Nephron progenitor cell (in vitro differentiated cells): ENCODE results near the gene FCRL2.

Experiments used
- DNase-seq: peaks from one replicate; pipeline ENCODE4 v3.0.0; 2021
- H3K27ac Mint-ChIP-seq: 2 replicates; pipeline ENCODE4 v1.8.0; 2021; ENCODE audit warnings: mild to moderate bottlenecking, moderate library complexity, mixed read lengths
- H3K27me3 Mint-ChIP-seq: 2 replicates; pipeline ENCODE4 v1.8.0; 2021; ENCODE audit warnings: mild to moderate bottlenecking, low read depth, mixed read lengths; ENCODE audit not compliant: poor library complexity
- H3K36me3 Mint-ChIP-seq: 2 replicates; pipeline ENCODE4 v1.8.0; 2021; ENCODE audit warnings: low read depth, mixed read lengths
- H3K4me1 Mint-ChIP-seq: 2 replicates; pipeline ENCODE4 v1.8.0; 2021; ENCODE audit warnings: mixed read lengths
- H3K4me3 Mint-ChIP-seq: 2 replicates; pipeline ENCODE4 v1.8.0; 2021; ENCODE audit warnings: mild to moderate bottlenecking, moderate library complexity, mixed read lengths
- H3K9me3 Mint-ChIP-seq: 2 replicates; pipeline ENCODE4 v1.8.0; 2021; ENCODE audit warnings: mild to moderate bottlenecking, moderate library complexity, mixed read lengths
- TF ChIP-seq, protein P1 (sequence below): fragments of 200-600 bp; sonication (generic); IDR thresholded peaks from 2 replicates; pipeline ENCODE4 v1.5.0; 2021; ENCODE audit warnings: antibody characterized with exemption

The FCRL2 gene

DNA sequence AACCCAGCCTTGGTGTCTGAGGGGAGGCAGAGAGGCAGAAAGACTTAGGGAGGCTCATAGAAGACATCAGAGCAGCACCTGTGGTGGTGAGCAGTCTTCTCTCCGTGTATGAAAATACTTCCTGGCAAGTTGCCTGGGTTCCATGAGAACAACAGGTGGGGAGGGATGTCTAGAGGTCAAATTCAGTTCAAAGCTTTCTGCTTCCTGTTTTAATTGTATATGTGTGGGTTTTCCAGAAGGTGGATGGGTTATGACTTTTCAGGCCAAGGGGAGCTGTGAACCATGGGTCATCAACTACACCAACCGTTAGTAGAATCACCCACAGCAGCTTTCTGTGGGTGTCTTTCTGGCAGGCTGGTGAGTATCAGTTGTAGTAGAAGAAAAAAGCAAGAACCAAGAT is 4.1 kb upstream of the FCRL2 start:
- DNase-seq, result no peak
- no peak overlapping the region for H3K27ac Mint-ChIP-seq
- H3K36me3 Mint-ChIP-seq, result no peaks in the 10 kb centered on the region
- H3K4me3 Mint-ChIP-seq, result no peak overlapping the region
- H3K27me3 Mint-ChIP-seq, result peaks cover 6% of the 10 kb centered on the region
- TF ChIP-seq, protein P1, sequence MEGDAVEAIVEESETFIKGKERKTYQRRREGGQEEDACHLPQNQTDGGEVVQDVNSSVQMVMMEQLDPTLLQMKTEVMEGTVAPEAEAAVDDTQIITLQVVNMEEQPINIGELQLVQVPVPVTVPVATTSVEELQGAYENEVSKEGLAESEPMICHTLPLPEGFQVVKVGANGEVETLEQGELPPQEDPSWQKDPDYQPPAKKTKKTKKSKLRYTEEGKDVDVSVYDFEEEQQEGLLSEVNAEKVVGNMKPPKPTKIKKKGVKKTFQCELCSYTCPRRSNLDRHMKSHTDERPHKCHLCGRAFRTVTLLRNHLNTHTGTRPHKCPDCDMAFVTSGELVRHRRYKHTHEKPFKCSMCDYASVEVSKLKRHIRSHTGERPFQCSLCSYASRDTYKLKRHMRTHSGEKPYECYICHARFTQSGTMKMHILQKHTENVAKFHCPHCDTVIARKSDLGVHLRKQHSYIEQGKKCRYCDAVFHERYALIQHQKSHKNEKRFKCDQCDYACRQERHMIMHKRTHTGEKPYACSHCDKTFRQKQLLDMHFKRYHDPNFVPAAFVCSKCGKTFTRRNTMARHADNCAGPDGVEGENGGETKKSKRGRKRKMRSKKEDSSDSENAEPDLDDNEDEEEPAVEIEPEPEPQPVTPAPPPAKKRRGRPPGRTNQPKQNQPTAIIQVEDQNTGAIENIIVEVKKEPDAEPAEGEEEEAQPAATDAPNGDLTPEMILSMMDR, result no peak
- H3K4me1 Mint-ChIP-seq, result no peaks in the 10 kb centered on the region
- H3K9me3 Mint-ChIP-seq, result no peaks in the 10 kb centered on the region

DNA sequence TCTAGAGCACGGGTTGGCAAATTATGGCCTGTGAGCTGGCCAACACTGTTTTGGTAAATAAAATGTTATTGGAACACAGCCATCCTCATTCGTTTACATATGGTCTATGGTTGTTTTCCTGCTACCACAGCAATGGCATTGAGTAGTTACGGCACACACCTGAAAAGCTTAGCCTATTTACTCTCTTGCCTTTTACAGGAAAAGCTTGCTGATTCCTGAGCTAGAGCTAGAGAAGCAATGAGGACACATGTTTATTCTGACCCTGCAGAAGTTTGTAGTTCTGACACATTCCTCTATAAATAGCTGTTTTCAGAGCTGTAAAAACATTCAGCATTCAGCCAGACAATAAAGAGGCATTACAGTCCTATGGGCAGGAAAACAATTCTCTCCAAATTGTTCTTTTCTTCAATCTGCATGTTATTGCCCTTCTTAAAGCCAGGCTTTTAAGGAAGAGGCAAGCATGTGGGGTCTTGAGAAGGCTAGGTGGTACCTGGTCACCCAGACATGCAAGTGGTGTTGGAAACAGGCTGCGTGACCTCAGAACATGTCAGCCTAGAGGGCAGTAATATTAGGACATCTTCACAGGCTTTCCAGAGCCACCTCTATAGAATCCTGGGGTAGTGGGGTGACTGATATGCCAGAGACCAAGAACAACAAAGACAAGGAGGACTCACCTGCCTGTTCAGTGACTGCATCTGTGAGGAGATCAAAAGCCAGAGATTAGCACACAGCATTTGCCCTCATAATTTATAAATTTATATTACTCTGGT is 1.6 kb downstream of the FCRL2 start:
- no peak overlapping the region for H3K27ac Mint-ChIP-seq
- TF ChIP-seq, protein P1, result no peak
- H3K27me3 Mint-ChIP-seq, result no peaks in the 10 kb centered on the region
- H3K36me3 Mint-ChIP-seq, result no peaks in the 10 kb centered on the region
- no peaks in the 10 kb centered on the region for H3K9me3 Mint-ChIP-seq
- DNase-seq, result no peak
- H3K4me3 Mint-ChIP-seq, result no peak overlapping the region
- no peaks in the 10 kb centered on the region for H3K4me1 Mint-ChIP-seq

DNA sequence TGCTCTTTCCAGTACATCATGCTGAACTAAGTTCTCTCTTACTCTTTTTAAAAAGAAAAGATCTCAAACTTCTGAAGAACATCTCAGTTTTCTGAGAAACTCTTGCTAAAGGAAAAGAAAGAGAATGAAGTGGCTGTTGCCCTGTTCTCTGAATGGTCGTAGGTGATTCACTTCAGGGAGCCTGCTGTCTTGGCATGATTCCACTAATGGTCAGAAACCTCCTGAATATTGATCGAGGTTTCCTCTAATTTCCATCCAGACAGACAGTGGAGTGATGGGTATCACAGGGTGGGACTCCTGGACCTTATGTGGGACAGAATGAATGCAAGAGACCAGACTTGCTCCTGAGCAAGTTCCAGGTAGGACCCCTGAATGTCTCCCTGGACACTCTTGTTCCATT is 2.5 kb downstream of the FCRL2 start:
- Mint-ChIP-seq H3K36me3 (no peaks in the 10 kb centered on the region), H3K4me3 (no peak overlapping the region), H3K27me3 (no peaks in the 10 kb centered on the region), H3K27ac (no peak overlapping the region), H3K9me3 (no peaks in the 10 kb centered on the region), H3K4me1 (no peaks in the 10 kb centered on the region)
- DNase-seq, result no peak
- TF ChIP-seq, protein P1, result no peak

DNA sequence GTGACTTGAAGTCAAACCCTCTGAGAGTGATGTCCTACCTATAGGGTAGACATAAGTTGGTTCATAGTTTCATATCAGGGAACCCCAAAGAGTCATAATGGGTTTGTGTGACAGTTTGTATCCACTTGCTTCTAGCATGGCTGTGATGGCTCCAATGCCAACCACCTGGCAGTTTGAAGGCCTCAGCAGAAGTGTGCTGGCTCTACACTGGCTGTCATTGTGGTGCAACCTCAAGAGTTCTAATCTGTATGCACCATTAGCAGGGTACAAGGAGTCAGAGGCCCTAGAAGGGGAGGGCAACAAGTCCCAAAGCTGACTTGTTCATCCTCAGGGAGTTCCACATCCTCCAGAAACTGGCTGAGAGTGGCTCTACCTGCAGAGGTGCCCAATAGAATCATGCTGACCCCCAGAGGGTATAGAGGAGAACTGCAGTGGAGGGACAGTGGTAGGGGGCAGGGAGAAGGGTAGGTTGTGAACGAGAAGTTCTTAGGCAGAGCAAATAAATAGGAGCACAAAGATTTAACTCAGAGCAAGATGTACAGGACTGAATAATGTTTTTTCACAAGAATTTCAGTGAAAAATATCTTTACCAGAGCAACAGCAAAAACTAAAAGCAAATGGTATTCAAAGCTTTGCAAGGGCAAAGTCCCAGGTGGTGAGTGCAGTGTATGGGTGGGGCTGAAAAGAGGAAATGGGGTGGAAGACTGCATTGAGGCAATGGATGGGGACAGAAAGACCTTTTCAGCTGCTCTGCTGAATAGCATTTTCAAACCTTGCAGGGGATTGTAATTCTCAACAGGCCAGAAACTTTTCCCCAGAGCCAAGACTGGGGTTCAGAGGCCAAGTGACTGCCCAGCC is 3.2 kb downstream of the FCRL2 start:
- H3K36me3 Mint-ChIP-seq, result no peaks in the 10 kb centered on the region
- H3K4me3 Mint-ChIP-seq, result no peak overlapping the region
- TF ChIP-seq, protein P1, result peak; percentile 39
- no peaks in the 10 kb centered on the region for H3K4me1 Mint-ChIP-seq
- no peak overlapping the region for H3K27ac Mint-ChIP-seq
- H3K9me3 Mint-ChIP-seq, result no peaks in the 10 kb centered on the region
- no peaks in the 10 kb centered on the region for H3K27me3 Mint-ChIP-seq
- no peak for DNase-seq

DNA sequence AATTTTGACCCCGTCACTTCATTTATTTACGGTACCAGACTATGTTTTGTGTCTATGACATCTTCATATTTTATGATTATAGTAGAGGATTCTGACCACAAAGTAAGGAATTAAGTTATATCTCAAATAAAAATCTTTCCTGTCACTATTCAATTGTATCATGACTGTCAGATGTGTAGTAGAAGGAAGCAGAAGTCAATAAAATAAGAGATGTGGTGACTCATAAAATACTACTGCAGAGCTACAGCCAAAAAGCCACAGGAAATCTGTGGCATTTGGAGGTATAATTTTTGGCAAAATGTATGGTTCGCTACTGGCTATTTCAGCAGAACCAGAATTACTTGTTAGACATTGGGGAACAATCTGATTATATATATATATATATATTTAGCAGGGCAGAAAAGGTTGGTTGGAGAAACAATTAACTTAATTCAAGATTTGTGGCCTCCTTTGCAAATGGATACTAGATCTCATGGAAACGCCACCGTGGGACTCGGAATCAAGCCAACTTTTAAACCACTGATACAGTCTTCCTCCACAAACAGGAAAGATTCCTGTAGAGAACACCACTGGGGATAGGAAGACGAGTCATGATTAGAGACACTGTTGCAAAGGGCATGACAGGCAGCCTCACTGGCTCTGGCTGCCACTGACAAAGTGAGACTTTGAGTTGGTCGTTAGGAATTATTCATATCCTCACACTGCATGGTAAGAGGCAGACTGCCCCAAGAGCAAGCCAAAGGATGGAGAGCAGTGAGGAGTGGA is 5.1 kb downstream of the FCRL2 start:
- no peaks in the 10 kb centered on the region for H3K4me1 Mint-ChIP-seq
- no peaks in the 10 kb centered on the region for H3K27me3 Mint-ChIP-seq
- TF ChIP-seq, protein P1, result no peak
- no peak for DNase-seq
- no peaks in the 10 kb centered on the region for H3K36me3 Mint-ChIP-seq
- no peak overlapping the region for H3K4me3 Mint-ChIP-seq
- no peaks in the 10 kb centered on the region for H3K9me3 Mint-ChIP-seq
- H3K27ac Mint-ChIP-seq, result no peak overlapping the region
